CD4-positive, alpha-beta T cell treated with Interferon alpha-2 for 1 hour (primary cell): ENCODE data around the gene ANTXR2.

Source experiments
- DNase-seq, 2 donors: peaks; one replicate each; pipeline ENCODE4 v3.0.0-alpha.2; 2020 to 2022

Gene ANTXR2

GRCh38 chr4:79979785-79980437 lies 93.1 kb downstream of the ANTXR2 start:
- no peak for DNase-seq

- no peak for DNase-seq
These were observed 95.7 kb downstream of the ANTXR2 start for GRCh38 chr4:79977131-79977840.

GRCh38 chr4:79964400-79965211 lies 108.4 kb downstream of the ANTXR2 start:
- DNase-seq, result no peak

GRCh38 chr4:79964020-79964399 lies 109.0 kb downstream of the ANTXR2 start:
- DNase-seq, result no peak

- DNase-seq, result no peak
These were observed 113.4 kb downstream of the ANTXR2 start for GRCh38 chr4:79959652-79960051.

- no peak for DNase-seq
These were observed 114.4 kb downstream of the ANTXR2 start for GRCh38 chr4:79958466-79959264.

- DNase-seq, result no peak
These were observed 123.9 kb downstream of the ANTXR2 start for GRCh38 chr4:79949178-79949577.

- DNase-seq, result no peak
These were observed 124.3 kb downstream of the ANTXR2 start for GRCh38 chr4:79948739-79949138.

GRCh38 chr4:79948261-79948660 lies 124.8 kb downstream of the ANTXR2 start:
- DNase-seq, result no peak

GRCh38 chr4:79947386-79947785 lies 125.6 kb downstream of the ANTXR2 start:
- no peak for DNase-seq

GRCh38 chr4:79935274-79935673 lies 137.8 kb downstream of the ANTXR2 start:
- DNase-seq, result no peak

- DNase-seq, result no peak
These were observed 138.4 kb downstream of the ANTXR2 start for GRCh38 chr4:79934660-79935059.

GRCh38 chr4:79927931-79928330 lies 145.1 kb downstream of the ANTXR2 start:
- no peak for DNase-seq

- no peak for DNase-seq
These were observed 149.7 kb downstream of the ANTXR2 start for GRCh38 chr4:79923281-79923680.

- no peak for DNase-seq
These were observed 151.0 kb downstream of the ANTXR2 start for GRCh38 chr4:79922011-79922410.

GRCh38 chr4:79920163-79920853 lies 152.7 kb downstream of the ANTXR2 start:
- DNase-seq, result no peak

GRCh38 chr4:79918292-79918691 lies 154.7 kb downstream of the ANTXR2 start:
- no peak for DNase-seq

GRCh38 chr4:79917246-79917645 lies 155.8 kb downstream of the ANTXR2 start:
- DNase-seq, result peak; percentile 18 to 50

GRCh38 chr4:79915246-79915645 lies 157.8 kb downstream of the ANTXR2 start:
- no peak for DNase-seq

- DNase-seq, result no peak
These were observed 159.4 kb downstream of the ANTXR2 start for GRCh38 chr4:79913581-79913980.

GRCh38 chr4:79907001-79907400 lies 166.0 kb downstream of the ANTXR2 start:
- no peak for DNase-seq

GRCh38 chr4:79906303-79906702 lies 166.7 kb downstream of the ANTXR2 start:
- peak in 1 of 2 donors; percentile 12 for DNase-seq
